HCT116 (cell line): Measurements from ENCODE around the gene SIX6. TPM values are rescaled to one million over a fixed set of nuclear protein-coding genes. Genes with fewer than 3 reads are reported as not detected.

ENCODE experiments used
- ATAC-seq: fragments of 200-7000 bp; cut with Tn5 transposase; 2 replicates; pipeline ENCODE4 v1.9.1; 2020; ENCODE audit warnings: mild to moderate bottlenecking, moderate library complexity
- BruUV-seq: library from RNA; stranded (reverse); fragments of 400-500 nt; replicated peaks from 2 replicates; lab custom pipeline; 2021; lab: Mats Ljungman, UMichigan
- CTCF ChIA-PET: fragments of 300-600 bp; sonication (Branson Sonifier 250); formaldehyde crosslinking; loops from one replicate; lab custom pipeline; 2021; ENCODE audit warnings: antibody characterized with exemption; lab: Charles Lee
- POLR2A ChIA-PET: fragments of 300-600, 350-600 bp; sonication (Branson Sonifier 250); formaldehyde crosslinking; loops from one replicate; lab custom pipeline; 2021; ENCODE audit warnings: antibody characterized with exemption; lab: Charles Lee
- RAD21 ChIA-PET, 2 experiments: fragments of 300-600 bp; sonication (Branson Sonifier 250); formaldehyde crosslinking; loops; one replicate each; lab custom pipeline; 2023; ENCODE audit warnings: low total read pairs in 2 of 2; ENCODE audit not compliant: uncharacterized antibody in 2 of 2, unreplicated experiment in 2 of 2, low non-redundant PET in 1 of 2; lab: Charles Lee
- DNase-seq: peaks from one replicate; pipeline ENCODE4 v3.0.0-alpha.2; 2010; ENCODE audit warnings: low read depth, low spot score
- H2AFZ ChIP-seq: fragments of 200-600 bp; shearing (Covaris generic), sonication (generic); 2 replicates; pipeline ENCODE4 v1.6.1; 2017; ENCODE audit warnings: low read depth, mixed run types, mixed read lengths, antibody characterized with exemption, low read length; ENCODE audit not compliant: poor library complexity, severe bottlenecking
- H3K27ac ChIP-seq: 2 replicates; pipeline ENCODE4 v1.5.1; 2012; ENCODE audit warnings: low read depth, low read length
- H3K27me3 ChIP-seq: fragments of 200-600 bp; sonication (generic); 2 replicates; pipeline ENCODE4 v1.6.1; 2016; ENCODE audit warnings: mixed run types, low read length, mixed read lengths; ENCODE audit not compliant: insufficient read depth
- H3K36me3 ChIP-seq, 2 experiments: fragments of 200-500 bp in 1 of 2; fragments of 200-600 bp in 1 of 2; sonication (Bioruptor generic) in 1 of 2; sonication (generic) in 1 of 2; 2 replicates each; pipeline versions ENCODE4 v1.5.1 to v1.6.1; 2014 to 2016; ENCODE audit warnings: low read length in 2 of 2, inconsistent platforms in 1 of 2, mixed read lengths in 1 of 2, mixed run types in 1 of 2; ENCODE audit not compliant: insufficient read depth in 2 of 2, control insufficient read depth in 1 of 2
- H3K4me1 ChIP-seq, 2 experiments: fragments of 200-600 bp in 1 of 2; sonication (generic) in 1 of 2; 2 replicates each; pipeline versions ENCODE4 v1.5.1 to v1.6.1; 2012 to 2017; ENCODE audit warnings: low read length in 2 of 2, inconsistent platforms in 1 of 2, mild to moderate bottlenecking in 1 of 2, mixed read lengths in 1 of 2, mixed run types in 1 of 2, moderate library complexity in 1 of 2; ENCODE audit not compliant: insufficient read depth in 2 of 2, control insufficient read depth in 1 of 2
- H3K4me2 ChIP-seq: fragments of 200-600 bp; sonication (generic); 2 replicates; pipeline ENCODE4 v1.6.1; 2017; ENCODE audit warnings: mixed run types, low read length, mixed read lengths
- H3K4me3 ChIP-seq, 2 experiments: fragments of 200-600 bp in 1 of 2; sonication (generic) in 1 of 2; replicated peaks in 1 of 2; 2 replicates each; pipeline ENCODE4 v1.5.1; 2011 to 2016; ENCODE audit warnings: low read length in 2 of 2, control low read depth in 1 of 2, low read depth in 1 of 2, mild to moderate bottlenecking in 1 of 2, mixed read lengths in 1 of 2, mixed run types in 1 of 2
- H3K79me2 ChIP-seq: fragments of 200-600 bp; sonication (generic); 2 replicates; pipeline ENCODE4 v1.6.1; 2017; ENCODE audit warnings: mild to moderate bottlenecking, mixed run types, low read length, moderate library complexity, mixed read lengths; ENCODE audit not compliant: insufficient read depth
- H3K9ac ChIP-seq: fragments of 200-600 bp; sonication (generic); 2 replicates; pipeline ENCODE4 v1.6.1; 2016; ENCODE audit warnings: low read length, mixed read lengths
- H3K9me2 ChIP-seq: fragments of 200-600 bp; sonication (generic), shearing (Covaris generic); 2 replicates; pipeline ENCODE4 v1.6.1; 2017; ENCODE audit warnings: mixed run types, mild to moderate bottlenecking, moderate library complexity; ENCODE audit not compliant: insufficient read depth
- H3K9me3 ChIP-seq, 2 experiments: fragments of 200-500 bp in 1 of 2; fragments of 200-600 bp in 1 of 2; sonication (Bioruptor generic) in 1 of 2; sonication (generic) in 1 of 2; 2 replicates each; pipeline ENCODE4 v1.6.1; 2014 to 2017; ENCODE audit warnings: low read length in 2 of 2, mixed read lengths in 2 of 2, inconsistent platforms in 1 of 2, low read depth in 1 of 2, mild to moderate bottlenecking in 1 of 2, mixed run types in 1 of 2, moderate library complexity in 1 of 2; ENCODE audit not compliant: control insufficient read depth in 1 of 2, insufficient read depth in 1 of 2
- H4K20me1 ChIP-seq: fragments of 200-600 bp; sonication (generic), shearing (Covaris generic); 2 replicates; pipeline ENCODE4 v1.6.1; 2017; ENCODE audit warnings: mixed run types, mild to moderate bottlenecking, moderate library complexity; ENCODE audit not compliant: insufficient read depth
- CEBPB ChIP-seq: IDR thresholded peaks from 2 replicates; pipeline ENCODE4 v1.6.1; 2012; ENCODE audit warnings: low read depth
- EGR1 ChIP-seq: IDR thresholded peaks from 2 replicates; pipeline ENCODE4 v1.6.1; 2012; ENCODE audit warnings: low read depth
- EZH2 ChIP-seq: fragments of 200-600 bp; sonication (generic); IDR thresholded peaks from 2 replicates; pipeline ENCODE4 v1.6.1; 2017; ENCODE audit warnings: antibody characterized with exemption, mixed run types
- FOSL1 ChIP-seq: IDR thresholded peaks from 2 replicates; pipeline ENCODE4 v1.6.1; 2012; ENCODE audit warnings: low read depth
- RAD21 ChIP-seq: IDR thresholded peaks from 2 replicates; pipeline ENCODE4 v1.6.1; 2012; ENCODE audit warnings: low read depth, mild to moderate bottlenecking
- SIN3A ChIP-seq: IDR thresholded peaks from 2 replicates; pipeline ENCODE4 v1.6.1; 2012; ENCODE audit warnings: low read depth
- TCF7L2 ChIP-seq: IDR thresholded peaks from 2 replicates; pipeline ENCODE4 v1.7.0; 2011; ENCODE audit warnings: borderline replicate concordance, inconsistent platforms; ENCODE audit not compliant: insufficient read depth, insufficient read length; ENCODE audit errors: extremely low read depth
- ZNF274 ChIP-seq: fragments of 200-500 bp; sonication (Bioruptor generic); IDR thresholded peaks from 2 replicates; pipeline ENCODE4 v1.6.1; 2014; ENCODE audit warnings: mild to moderate bottlenecking, low read depth, low read length, inconsistent platforms
- intact Hi-C: fragments of 100-400 bp; cut with micrococcal nuclease; formaldehyde crosslinking; loops from 2 replicates; pipeline ENCODE4 v1.10.0; 2022
- total RNA-seq: library from RNA; stranded (reverse); gene quantifications from one replicate; pipeline ENCODE4 v1.2.1, GENCODE V29; 2021; ENCODE audit not compliant: unreplicated experiment
- TF ChIP-seq, protein P1 (sequence below): IDR thresholded peaks from 2 replicates; pipeline ENCODE4 v1.6.1; 2012
- TF ChIP-seq, protein P2 (sequence below): IDR thresholded peaks from 2 replicates; pipeline ENCODE4 v1.6.1; 2011; ENCODE audit warnings: mild to moderate bottlenecking, low read length, moderate library complexity; ENCODE audit not compliant: insufficient replicate concordance; ENCODE audit errors: extremely low read depth
- TF ChIP-seq, protein P3 (sequence below): IDR thresholded peaks from 2 replicates; pipeline ENCODE4 v1.6.1; 2012; ENCODE audit warnings: low read depth

SIX6 gene
- total RNA-seq, 1 experiment from 2014 or later, result not detected

DNA sequence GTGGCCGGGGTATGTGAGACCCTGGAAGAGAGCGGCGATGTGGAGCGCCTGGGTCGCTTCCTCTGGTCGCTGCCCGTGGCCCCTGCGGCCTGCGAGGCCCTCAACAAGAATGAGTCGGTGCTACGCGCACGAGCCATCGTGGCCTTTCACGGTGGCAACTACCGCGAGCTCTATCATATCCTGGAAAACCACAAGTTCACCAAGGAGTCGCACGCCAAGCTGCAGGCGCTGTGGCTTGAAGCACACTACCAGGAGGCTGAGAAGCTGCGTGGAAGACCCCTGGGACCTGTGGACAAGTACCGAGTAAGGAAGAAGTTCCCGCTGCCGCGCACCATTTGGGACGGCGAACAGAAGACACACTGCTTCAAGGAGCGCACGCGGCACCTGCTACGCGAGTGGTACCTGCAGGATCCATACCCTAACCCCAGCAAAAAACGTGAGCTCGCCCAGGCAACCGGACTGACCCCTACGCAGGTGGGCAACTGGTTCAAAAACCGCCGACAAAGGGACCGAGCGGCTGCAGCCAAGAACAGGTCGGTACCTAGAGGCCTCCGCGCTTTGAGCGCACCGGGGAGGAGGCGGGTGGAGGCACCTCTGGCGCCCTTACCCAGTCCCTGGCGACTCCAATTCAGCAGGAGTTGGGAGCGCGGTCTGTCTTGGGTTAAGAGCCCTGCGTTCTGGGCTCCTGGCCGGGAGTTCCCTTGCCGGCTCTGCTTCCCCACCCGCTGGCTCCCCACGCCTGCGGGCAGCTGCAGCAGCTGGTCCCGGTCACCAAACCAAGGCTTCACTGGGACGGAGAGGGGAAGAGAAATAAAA, 700 bp downstream of the SIX6 start:
- RAD21 ChIA-PET, result no interaction called here
- no peak overlapping the region for H3K4me2 ChIP-seq
- H4K20me1 ChIP-seq, result no peaks in the 10 kb centered on the region
- H3K9me2 ChIP-seq, result no peaks in the 10 kb centered on the region
- BruUV-seq, result no TSS peak
- no peak for TF ChIP-seq RAD21
- ATAC-seq (no peak), DNase-seq (no peak)
- no peaks in the 10 kb centered on the region for H3K9me3 ChIP-seq
- intact Hi-C loops, result no loop called here
- H3K36me3 ChIP-seq, result no peaks in the 10 kb centered on the region
- H3K79me2 ChIP-seq, result no peaks in the 10 kb centered on the region
- no peak overlapping the region for H3K4me3 ChIP-seq
- no peaks in the 10 kb centered on the region for H3K4me1 ChIP-seq
- CTCF ChIA-PET, result no interaction called here
- 0 out of 2 replicates have a peak, but pooled peaks cover 7% of the 10 kb centered on the region for H3K27me3 ChIP-seq
- H3K27ac ChIP-seq, result no peak overlapping the region
- POLR2A ChIA-PET, result no interaction called here
- no peak overlapping the region for H2AFZ ChIP-seq
- H3K9ac ChIP-seq, result no peak overlapping the region

DNA sequence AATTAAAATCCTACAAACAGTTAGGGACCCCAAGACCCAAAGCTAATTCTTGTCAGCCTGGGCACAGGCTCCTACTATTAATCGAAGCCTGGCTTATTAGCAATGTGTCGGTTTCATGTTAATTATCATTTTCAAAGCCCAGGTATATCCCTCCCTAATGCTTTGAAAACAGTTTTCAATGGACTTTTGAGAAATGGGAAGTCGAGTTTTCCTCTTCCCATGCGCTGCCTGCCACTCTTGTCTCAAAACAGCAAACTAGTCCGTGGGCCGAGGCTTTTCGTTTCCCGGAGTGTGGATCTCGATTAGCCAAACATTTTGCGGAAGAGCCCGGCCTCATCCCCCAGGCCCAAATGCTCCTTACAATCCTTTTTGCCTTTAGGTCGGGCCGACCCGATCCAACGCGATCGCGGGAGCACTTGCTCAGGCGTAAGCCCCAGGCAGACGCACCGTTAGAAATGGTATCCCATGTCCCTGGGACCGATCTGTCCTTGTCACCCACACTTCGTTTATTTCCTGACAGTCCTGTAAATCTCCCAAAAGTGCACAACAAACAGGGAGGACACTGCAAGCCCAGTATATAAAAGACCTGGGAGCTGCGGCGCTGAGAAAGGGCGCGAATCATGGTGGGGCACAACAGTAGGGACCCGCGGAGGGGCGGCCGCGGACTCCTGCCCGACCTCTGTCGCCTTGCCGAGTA, 1.5 kb downstream of the SIX6 start:
- DNase-seq (no peak), ATAC-seq (no peak)
- H3K9ac ChIP-seq, result no peak overlapping the region
- 0 out of 2 replicates have a peak, but pooled peaks cover 7% of the 10 kb centered on the region for H3K27me3 ChIP-seq
- no peaks in the 10 kb centered on the region for H3K79me2 ChIP-seq
- no peak overlapping the region for H2AFZ ChIP-seq
- H4K20me1 ChIP-seq, result no peaks in the 10 kb centered on the region
- BruUV-seq, result no TSS peak
- intact Hi-C loops, result no loop called here
- ChIA-PET CTCF (no interaction called here), POLR2A (no interaction called here), RAD21 (interaction anchor here in 1 of 2 experiments (0.6 kb wide), 1 partner anchor 26 kb away, joined by 3 read pairs; no protein-coding TSS in a partner anchor)
- no peak overlapping the region for H3K4me2 ChIP-seq
- no peak overlapping the region for H3K4me3 ChIP-seq
- no peaks in the 10 kb centered on the region for H3K4me1 ChIP-seq
- H3K9me3 ChIP-seq, result no peaks in the 10 kb centered on the region
- no peaks in the 10 kb centered on the region for H3K9me2 ChIP-seq
- H3K27ac ChIP-seq, result no peak overlapping the region
- no peaks in the 10 kb centered on the region for H3K36me3 ChIP-seq
- TF ChIP-seq RAD21 (no peak), FOSL1 (no peak), EZH2 (no peak), EGR1 (no peak), TCF7L2 (no peak), ZNF274 (no peak), SIN3A (no peak), CEBPB (no peak)
- TF ChIP-seq, protein P1, sequence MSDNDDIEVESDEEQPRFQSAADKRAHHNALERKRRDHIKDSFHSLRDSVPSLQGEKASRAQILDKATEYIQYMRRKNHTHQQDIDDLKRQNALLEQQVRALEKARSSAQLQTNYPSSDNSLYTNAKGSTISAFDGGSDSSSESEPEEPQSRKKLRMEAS, result no peak
- TF ChIP-seq, protein P2, sequence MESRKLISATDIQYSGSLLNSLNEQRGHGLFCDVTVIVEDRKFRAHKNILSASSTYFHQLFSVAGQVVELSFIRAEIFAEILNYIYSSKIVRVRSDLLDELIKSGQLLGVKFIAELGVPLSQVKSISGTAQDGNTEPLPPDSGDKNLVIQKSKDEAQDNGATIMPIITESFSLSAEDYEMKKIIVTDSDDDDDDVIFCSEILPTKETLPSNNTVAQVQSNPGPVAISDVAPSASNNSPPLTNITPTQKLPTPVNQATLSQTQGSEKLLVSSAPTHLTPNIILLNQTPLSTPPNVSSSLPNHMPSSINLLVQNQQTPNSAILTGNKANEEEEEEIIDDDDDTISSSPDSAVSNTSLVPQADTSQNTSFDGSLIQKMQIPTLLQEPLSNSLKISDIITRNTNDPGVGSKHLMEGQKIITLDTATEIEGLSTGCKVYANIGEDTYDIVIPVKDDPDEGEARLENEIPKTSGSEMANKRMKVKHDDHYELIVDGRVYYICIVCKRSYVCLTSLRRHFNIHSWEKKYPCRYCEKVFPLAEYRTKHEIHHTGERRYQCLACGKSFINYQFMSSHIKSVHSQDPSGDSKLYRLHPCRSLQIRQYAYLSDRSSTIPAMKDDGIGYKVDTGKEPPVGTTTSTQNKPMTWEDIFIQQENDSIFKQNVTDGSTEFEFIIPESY, result no peak
- TF ChIP-seq, protein P3, sequence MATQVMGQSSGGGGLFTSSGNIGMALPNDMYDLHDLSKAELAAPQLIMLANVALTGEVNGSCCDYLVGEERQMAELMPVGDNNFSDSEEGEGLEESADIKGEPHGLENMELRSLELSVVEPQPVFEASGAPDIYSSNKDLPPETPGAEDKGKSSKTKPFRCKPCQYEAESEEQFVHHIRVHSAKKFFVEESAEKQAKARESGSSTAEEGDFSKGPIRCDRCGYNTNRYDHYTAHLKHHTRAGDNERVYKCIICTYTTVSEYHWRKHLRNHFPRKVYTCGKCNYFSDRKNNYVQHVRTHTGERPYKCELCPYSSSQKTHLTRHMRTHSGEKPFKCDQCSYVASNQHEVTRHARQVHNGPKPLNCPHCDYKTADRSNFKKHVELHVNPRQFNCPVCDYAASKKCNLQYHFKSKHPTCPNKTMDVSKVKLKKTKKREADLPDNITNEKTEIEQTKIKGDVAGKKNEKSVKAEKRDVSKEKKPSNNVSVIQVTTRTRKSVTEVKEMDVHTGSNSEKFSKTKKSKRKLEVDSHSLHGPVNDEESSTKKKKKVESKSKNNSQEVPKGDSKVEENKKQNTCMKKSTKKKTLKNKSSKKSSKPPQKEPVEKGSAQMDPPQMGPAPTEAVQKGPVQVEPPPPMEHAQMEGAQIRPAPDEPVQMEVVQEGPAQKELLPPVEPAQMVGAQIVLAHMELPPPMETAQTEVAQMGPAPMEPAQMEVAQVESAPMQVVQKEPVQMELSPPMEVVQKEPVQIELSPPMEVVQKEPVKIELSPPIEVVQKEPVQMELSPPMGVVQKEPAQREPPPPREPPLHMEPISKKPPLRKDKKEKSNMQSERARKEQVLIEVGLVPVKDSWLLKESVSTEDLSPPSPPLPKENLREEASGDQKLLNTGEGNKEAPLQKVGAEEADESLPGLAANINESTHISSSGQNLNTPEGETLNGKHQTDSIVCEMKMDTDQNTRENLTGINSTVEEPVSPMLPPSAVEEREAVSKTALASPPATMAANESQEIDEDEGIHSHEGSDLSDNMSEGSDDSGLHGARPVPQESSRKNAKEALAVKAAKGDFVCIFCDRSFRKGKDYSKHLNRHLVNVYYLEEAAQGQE, result no peak
